Right renal cortex interstitium (tissue), 3 donors: Measurements from ENCODE around the gene GFOD2. TPM values are rescaled to one million over a fixed set of nuclear protein-coding genes. Genes with fewer than 3 reads are reported as not detected.

ENCODE experiments used
- DNase-seq, 3 donors: peaks; one replicate each; pipeline ENCODE4 v3.0.0-alpha.2; 2013; ENCODE audit warnings: low read depth in 3 of 3, low spot score in 2 of 3
- polyA plus RNA-seq, 3 donors: library from polyadenylated mRNA; unstranded; fragments of 120-200 nt; gene quantifications; one replicate each; pipeline ENCODE4 v1.2.1, GENCODE V29; 2013; ENCODE audit not compliant: insufficient read length in 3 of 3

Gene GFOD2
- polyA plus RNA-seq, 3 donors, result 19.5 to 22.0 (median 19.5) TPM

GRCh38 chr16:67733734-67734470, 14.8 kb upstream of the GFOD2 start:
- no peak for DNase-seq

DNA sequence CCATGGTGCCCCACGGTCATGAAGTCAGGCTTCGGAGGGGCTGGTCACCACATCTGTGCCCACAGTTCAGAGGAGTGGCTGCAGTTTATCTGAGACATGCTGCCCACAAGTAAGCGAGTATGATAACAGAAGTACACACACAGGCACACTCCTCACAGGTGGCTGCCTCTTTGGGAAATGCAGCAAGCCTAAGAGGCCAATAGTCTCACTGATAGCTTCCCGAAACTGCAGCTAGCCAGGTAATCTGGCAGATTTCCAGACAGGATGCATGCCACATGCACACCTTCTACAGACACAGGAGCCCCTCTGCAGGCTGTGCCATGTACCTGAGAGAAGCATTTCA, 12.6 kb upstream of the GFOD2 start:
- no peak for DNase-seq

DNA sequence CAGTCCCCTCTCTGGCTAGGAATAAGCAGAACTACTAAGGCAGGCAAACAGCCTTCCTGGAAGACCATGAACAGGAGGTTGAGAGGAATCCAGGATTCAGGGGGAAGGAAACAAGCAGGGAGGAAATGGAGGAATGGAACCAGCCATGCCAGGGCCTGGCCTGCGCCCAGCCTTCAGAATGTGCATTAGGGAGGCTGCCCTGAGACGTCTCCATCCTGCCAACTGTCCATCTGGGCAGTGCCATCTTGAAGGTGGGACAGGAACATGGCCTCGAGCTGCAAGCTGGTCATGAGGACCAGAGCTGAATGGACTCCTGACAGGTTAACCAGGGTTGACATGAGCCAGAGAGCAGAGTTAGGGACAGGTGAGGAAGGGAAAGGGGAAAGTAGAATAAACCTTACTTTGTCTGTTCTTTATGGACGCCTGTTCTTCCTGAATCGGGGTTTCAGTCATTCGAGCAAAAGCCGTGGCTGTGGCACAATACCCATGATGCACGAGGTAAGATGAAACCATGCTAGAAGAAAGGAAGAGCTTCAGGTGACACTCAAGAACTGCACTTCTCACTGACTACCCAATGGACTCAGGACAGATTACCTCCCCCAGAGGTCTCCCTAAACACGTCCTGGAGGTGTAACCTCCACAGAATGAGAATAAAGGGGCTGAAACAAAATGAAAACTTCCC, 12.1 kb upstream of the GFOD2 start:
- DNase-seq, result no peak

DNA sequence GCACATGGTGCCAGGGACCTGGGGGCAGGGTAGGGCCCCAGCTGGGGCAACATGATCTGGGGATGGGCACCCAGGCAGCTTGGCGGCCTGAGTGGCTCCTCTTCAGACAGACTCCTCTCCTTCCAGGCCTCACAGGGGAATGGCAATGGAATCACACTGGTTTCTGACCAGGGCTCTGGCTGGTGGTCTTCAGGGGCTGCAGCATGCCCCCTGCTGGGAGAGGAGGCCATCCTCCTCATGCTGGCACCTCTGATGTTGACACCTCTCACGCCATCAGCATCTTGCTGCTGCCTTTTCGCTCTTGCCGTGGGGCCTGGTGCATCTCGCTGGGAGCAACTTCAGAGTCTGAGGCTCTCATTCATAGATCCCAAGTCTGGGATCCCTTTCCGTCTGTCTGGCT, 11.2 kb upstream of the GFOD2 start:
- DNase-seq, result no peak

- DNase-seq, result no peak
Observed at GRCh38 chr16:67729636-67730248, 10.6 kb upstream of the GFOD2 start.

DNA sequence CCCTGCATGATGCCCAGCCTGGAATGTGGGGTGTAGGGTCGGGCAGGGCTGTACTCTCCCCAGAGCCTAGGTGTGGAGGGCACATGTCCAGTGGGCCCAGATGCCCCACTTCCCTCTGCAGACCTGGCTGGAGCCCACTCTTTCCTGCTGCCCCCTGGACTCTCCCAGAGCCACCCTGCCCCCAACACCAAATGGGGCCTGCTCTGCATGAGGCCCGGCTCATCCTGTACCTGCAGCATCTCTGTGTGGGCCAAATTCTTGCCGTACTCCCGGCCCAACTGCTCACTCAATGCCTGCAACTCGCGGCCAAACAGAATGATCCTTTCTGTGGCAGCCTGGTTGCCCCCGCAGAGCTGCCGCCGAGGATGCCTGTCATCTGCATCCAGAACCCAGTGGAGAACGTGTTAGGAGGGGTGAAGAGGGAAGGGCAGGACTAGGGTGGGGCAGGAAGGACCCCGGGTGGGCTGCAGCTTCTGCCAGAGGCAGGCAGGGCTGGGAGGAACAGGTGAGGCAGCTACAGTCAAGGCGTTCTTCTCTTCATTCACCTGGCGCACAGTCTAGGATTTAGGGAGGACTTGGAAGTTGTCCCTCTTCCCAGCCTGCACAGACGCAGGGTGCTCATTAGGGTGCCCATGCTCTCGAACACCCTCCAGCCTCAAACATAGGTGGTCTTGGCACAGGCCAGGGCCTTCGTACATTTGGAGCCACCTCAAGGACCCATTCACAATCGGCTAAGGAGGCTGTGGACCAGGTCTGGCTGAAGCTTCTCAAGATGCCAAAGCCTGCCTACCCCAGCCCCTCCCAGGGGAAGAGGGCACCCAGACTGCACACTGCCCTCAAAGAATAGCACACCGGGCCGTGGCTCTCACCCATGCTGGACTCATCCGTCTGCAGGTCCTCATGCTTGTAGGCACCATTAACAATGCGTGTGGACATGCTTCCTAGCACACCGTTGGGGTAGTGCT, 8.7 kb upstream of the GFOD2 start:
- DNase-seq, result no peak

DNA sequence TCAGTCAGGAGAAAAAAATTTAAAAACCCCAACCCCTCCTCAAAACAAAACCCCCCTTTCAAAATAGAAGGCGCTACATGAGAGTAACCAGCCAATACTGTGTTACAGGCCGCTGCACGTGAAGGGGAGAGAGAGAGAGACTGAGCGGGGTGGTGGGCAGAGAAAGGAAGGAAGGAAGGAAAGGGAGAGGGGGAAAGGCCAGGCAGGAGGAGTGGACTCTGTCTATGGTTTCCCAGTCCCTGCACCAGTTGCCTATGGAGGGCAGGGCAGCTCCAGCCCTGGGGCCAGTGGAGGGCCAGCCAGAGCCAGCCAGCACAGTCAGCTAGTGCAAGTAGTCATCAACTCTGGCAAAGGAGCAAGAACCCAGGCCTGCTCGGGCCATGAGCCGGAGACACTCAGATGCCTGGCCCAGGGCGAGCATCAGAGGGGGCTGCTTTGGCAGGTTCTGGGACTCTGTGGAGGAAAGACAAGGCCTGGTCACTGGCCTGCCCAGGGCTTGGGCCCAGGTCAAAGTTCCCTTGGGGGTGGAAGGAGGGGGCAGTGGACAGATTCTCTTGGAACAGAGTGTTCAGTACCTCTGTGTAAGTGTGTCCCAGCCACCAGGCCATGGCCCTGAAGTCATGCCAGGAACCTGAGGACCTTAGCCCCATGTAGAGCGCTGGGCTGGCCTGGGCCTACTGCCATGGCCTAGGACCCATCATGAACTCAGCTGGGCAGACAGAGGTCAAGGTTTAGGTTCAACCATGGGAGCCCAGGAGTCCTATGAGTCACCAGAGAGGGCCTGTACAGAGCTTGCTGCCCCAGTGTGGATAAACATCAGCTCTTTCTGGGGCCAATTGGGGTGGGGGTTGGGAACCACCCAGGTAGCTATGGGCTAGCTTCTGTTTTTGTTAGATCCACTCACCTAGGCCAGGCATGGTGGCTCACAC, 7.3 kb upstream of the GFOD2 start:
- no peak for DNase-seq

GRCh38 chr16:67723911-67724305, 4.8 kb upstream of the GFOD2 start:
- no peak for DNase-seq

- DNase-seq, result no peak
Observed at GRCh38 chr16:67723151-67723910, 4.2 kb upstream of the GFOD2 start.

DNA sequence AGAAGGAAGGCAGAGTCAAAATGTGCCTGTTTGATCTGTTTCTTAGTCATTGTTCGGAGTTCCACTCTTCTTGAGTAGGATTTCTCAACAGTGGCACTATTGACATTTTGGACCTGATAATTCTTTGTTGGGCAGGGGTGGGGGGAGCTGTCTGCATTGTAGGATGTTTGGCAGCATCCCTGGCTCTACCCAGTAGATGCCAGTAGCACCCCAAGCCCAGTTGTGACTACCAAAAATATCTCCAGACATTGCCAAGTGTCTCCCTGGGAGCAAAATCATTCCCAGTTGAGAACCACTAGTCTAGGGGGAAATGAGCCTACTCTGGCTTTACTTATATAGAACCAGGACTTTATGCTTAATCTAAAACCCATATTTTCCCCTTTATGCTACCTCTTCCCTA, 1.1 kb upstream of the GFOD2 start:
- DNase-seq, result no peak

DNA sequence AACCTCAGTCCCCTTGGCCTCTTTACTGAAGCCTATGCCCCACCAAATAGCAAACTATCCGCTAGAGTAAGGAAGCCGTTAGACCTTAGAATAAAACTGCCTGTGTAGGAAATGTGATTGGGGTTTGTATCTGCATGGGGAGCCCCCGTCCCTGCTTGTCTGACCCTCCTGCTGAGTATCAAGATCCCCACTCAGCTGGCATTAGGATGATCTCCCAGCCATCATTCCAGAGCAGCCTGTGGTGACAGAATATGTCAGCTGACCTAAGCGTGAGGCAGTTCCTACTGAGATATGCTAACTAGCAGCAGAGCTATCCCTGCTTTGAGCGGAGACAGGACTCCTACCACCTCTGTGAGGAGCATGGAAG, 645 bp upstream of the GFOD2 start:
- DNase-seq, result no peak

DNA sequence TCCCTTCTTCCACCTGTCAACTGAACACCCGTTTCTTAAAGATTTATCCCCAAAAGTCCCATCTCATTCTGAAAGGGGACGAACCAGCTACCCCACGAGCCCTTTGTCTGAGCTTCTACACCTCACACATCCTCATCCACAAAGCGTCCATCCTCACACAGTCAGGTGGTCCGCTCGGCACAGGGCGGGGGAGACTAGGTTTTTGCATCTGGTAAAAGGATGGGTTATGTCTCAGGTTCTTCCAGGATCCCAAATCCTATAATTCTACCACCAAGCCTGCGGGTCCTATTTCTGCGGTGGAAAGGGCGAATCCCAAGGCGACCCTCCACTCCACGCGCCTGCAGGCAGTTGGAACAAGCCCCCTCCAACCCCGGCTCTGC, 458 bp downstream of the GFOD2 start:
- no peak for DNase-seq

- no peak for DNase-seq
Observed at GRCh38 chr16:67716097-67716496, 3.0 kb downstream of the GFOD2 start.

GRCh38 chr16:67714522-67714921, 4.6 kb downstream of the GFOD2 start:
- no peak for DNase-seq

DNA sequence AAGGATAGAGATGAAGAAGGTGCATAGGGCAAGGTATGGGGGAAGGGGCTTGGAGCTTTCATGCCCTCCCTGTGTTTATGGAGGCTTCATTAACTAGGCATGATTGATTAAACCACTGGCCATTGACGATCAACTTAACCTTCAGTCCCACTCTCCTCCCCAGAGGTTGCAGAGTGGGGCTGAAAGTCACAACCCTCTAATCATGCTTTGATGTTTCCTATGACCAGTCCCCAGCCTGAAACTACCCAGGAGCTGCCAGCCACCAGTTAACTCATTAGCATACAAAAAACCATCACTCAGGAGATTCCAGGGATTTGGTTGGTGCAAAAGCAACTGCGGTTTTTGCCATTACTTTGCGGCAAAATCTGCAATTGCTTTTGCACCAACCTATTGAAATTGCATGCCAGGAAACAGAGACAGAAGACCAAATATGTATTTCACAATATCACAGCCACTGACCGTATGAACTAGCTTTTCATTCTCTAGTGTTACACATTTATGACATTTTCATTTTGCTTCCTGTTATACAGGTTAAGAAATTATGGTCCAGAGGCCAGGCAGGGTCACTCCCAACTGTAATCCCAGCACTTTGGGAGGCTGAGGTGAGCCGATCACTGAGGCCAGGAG, 5.4 kb downstream of the GFOD2 start:
- DNase-seq, result no peak

DNA sequence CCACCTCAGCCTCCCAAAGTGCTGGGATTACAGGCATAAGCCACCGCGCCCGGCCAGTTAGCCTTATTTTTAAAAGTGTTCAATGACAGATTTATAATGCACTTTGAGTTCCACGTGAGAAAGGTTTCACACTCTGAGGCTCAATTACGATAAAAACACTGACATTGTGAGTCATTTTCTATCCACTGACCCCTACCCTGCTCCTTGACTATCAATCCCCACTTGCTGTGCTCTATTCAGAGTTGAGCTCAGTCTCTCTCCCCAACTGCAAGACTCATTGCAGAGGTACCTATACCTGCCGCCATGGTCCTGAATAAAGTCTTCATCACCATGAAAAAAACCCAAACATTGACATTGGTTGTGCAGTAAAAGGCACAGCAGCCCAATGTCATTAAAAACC, 8.5 kb downstream of the GFOD2 start:
- DNase-seq, result no peak

GRCh38 chr16:67709050-67709449, 10.1 kb downstream of the GFOD2 start:
- DNase-seq, result no peak

DNA sequence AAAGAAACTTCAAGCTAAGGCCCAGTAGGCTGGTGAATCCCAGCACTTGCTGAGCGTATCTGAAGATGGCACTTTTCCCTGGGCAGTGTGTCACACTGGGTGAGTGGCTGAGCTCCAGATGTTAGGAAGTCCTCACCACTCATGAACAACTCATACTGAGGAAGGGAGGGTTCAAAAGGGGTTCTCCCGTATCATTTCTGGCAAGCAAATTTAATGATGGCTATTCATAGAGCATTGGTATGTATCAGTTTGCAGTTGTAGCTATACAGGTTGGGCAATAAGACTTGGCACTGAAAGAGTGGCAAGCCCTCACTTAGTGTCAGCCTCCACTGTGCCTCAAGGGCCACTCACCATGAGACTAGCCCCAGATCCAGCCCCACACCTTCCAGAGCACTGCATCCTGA, 10.7 kb downstream of the GFOD2 start:
- DNase-seq, result no peak

DNA sequence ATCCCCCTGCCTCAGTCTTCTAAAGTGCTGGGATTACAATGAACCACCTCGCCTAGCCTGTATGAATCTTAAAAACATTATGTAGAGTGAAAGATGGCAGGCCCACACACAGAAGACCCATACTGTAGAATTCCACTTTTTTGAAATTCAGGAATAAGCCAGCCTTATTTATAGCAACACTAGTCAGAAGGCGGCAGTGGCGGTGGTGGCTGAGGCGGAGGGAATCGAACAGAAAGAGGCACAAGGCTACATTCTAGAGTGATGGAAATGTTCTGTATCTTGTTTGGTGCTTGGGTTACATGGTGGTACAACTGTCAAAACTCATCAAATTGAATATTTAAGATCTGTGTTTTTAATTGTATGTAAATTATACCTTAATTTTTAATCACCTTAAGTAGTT, 11.3 kb downstream of the GFOD2 start:
- DNase-seq, result no peak
